ENCODE measurements around the gene COMMD4.

- TF ChIP-seq ELK1 (IDR thresholded peaks at IDR 0.05; ENCODE audit: borderline replicate concordance, low read depth, low read length) (no peak), MAZ (IDR thresholded peaks at IDR 0.05; ENCODE audit: borderline replicate concordance, low read depth, low read length) (no peak), CTCF (conservative IDR thresholded peaks at IDR 0.05; ENCODE audit: low read depth, low read length) (no peak)
These were observed 19.5 kb downstream of the COMMD4 start for GRCh38 chr15:75355369-75355768.

All from IMR-90 (cell line).